SK-N-SH (cell line): ENCODE data around the gene SNRPA1.

Source experiments
- EP300 ChIP-seq, 2 experiments: IDR thresholded peaks; 2 replicates each; pipeline versions ENCODE4 v1.4.0 to v1.6.1; 2012; ENCODE audit warnings: borderline replicate concordance in 1 of 2, low read depth in 1 of 2, low read length in 1 of 2
- RAD21 ChIP-seq: IDR thresholded peaks from 2 replicates; pipeline ENCODE4 v1.6.1; 2012; ENCODE audit warnings: mild to moderate bottlenecking, low read length
- RFX5 ChIP-seq: IDR thresholded peaks from 2 replicates; pipeline ENCODE4 v1.6.1; 2012; ENCODE audit warnings: mild to moderate bottlenecking, improper control_type of control experiment, low read length
- RXRA ChIP-seq: IDR thresholded peaks from 2 replicates; pipeline ENCODE4 v1.4.0; 2012; ENCODE audit warnings: low read depth, mild to moderate bottlenecking, borderline replicate concordance
- SIN3A ChIP-seq: IDR thresholded peaks from 2 replicates; pipeline ENCODE4 v1.6.1; 2012; ENCODE audit warnings: low read depth, mild to moderate bottlenecking, low read length, moderate library complexity, borderline replicate concordance
- TAF1 ChIP-seq: IDR thresholded peaks from 2 replicates; pipeline ENCODE4 v1.6.1; 2012; ENCODE audit warnings: low read depth, mild to moderate bottlenecking, low read length, moderate library complexity, borderline replicate concordance
- YY1 ChIP-seq: IDR thresholded peaks from 2 replicates; pipeline ENCODE4 v1.4.0; 2012; ENCODE audit warnings: low read depth, mild to moderate bottlenecking
- TF ChIP-seq, protein P1 (sequence below): fragments of 200-600 bp; sonication (generic); IDR thresholded peaks from 2 replicates; pipeline ENCODE4 v1.6.1; 2017; ENCODE audit warnings: antibody characterized with exemption, mild to moderate bottlenecking, moderate library complexity

DNA sequence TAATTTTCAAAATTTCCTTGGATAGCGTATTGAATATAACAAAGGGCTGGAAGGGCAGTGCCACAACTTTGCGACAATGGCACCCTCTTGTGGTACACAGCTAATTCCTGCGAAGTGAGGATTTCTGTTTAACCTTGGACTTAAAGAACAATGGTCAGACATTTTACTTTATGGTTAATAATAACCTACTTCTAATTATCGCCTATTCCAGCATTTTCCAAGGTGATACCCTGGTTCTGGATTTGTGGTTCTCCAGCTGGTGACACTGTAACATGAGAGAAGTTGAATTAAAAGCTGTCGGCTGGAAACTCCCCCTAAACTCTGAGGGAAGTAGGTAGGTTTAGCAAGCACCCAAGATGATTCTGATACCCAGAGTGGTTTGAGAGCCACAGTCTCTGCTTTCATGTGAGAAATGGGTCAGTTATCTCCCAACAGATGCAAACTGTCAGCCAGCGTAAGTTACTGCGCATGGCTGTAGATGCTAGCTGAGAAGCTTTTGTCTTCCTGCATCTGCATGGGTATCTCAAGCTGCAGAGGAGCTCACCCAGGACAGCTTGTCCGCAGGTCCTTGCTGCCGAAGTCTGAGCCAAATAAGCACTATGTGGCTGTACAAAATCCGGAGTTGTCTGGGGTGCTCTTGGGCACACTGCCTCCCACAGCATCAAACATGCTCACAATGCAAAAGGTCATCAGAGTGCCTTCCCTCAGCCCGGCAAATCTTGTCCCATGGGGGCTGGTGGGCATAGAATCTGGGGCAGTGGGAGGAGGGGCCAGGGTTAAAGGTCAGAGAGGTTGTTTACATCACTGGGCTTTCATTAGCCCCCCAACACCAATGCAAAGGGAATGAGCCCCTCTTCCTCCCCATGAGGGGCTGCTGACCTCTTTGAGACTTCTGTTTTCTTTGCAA is 36.6 kb downstream of the SNRPA1 start:
- TF ChIP-seq SIN3A (no peak), RAD21 (peak; percentile 99), YY1 (no peak), TAF1 (no peak), EP300 (IDR thresholded peaks at IDR 0.05; ENCODE audit: borderline replicate concordance in 1 of 2, low read depth in 1 of 2, low read length in 1 of 2) (0 out of 4 replicates have a peak, but pooled peaks of 1 of the 2 experiments have one; percentile 14), RFX5 (no peak), RXRA (no peak)
- TF ChIP-seq, protein P1, sequence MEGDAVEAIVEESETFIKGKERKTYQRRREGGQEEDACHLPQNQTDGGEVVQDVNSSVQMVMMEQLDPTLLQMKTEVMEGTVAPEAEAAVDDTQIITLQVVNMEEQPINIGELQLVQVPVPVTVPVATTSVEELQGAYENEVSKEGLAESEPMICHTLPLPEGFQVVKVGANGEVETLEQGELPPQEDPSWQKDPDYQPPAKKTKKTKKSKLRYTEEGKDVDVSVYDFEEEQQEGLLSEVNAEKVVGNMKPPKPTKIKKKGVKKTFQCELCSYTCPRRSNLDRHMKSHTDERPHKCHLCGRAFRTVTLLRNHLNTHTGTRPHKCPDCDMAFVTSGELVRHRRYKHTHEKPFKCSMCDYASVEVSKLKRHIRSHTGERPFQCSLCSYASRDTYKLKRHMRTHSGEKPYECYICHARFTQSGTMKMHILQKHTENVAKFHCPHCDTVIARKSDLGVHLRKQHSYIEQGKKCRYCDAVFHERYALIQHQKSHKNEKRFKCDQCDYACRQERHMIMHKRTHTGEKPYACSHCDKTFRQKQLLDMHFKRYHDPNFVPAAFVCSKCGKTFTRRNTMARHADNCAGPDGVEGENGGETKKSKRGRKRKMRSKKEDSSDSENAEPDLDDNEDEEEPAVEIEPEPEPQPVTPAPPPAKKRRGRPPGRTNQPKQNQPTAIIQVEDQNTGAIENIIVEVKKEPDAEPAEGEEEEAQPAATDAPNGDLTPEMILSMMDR: peak; percentile 98
